IMR-90 (cell line): Measurements from ENCODE around the gene PHLDA2.

Experiments
- MAFK ChIP-seq: IDR thresholded peaks from 2 replicates; pipeline ENCODE4 v1.6.1; 2012; ENCODE audit warnings: low read depth, low read length, improper control_type of control experiment
- MXI1 ChIP-seq: IDR thresholded peaks from 2 replicates; pipeline ENCODE4 v1.6.1; 2012; ENCODE audit warnings: low read depth, mild to moderate bottlenecking, low read length, moderate library complexity, borderline replicate concordance
- TF ChIP-seq, protein P1 (sequence below): conservative IDR thresholded peaks from 2 replicates; pipeline ENCODE4 v1.5.1; 2012; ENCODE audit warnings: mild to moderate bottlenecking, low read depth, low read length, improper control_type of control experiment

DNA sequence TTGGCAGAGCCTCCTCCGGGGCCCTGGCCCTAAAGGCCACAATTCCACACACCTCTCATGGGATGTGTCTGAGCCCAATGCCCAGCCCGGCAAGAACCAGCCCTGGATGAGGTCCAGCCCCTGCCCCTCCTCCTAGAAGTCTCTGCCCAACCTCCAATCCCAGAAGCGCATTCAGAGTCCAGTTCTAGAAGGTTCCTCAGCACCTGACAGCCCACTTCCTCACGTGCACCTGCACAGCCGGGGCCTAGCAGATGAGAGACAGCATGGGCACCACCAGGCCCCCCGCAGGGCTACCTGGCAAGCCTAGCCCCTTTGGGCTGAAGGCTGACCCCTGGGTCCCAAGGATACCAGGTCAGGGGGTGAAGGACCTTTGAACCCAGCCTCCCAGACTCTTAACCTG is 32.2 kb downstream of the PHLDA2 start:
- TF ChIP-seq, protein P1, sequence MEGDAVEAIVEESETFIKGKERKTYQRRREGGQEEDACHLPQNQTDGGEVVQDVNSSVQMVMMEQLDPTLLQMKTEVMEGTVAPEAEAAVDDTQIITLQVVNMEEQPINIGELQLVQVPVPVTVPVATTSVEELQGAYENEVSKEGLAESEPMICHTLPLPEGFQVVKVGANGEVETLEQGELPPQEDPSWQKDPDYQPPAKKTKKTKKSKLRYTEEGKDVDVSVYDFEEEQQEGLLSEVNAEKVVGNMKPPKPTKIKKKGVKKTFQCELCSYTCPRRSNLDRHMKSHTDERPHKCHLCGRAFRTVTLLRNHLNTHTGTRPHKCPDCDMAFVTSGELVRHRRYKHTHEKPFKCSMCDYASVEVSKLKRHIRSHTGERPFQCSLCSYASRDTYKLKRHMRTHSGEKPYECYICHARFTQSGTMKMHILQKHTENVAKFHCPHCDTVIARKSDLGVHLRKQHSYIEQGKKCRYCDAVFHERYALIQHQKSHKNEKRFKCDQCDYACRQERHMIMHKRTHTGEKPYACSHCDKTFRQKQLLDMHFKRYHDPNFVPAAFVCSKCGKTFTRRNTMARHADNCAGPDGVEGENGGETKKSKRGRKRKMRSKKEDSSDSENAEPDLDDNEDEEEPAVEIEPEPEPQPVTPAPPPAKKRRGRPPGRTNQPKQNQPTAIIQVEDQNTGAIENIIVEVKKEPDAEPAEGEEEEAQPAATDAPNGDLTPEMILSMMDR, result no peak
- no peak for TF ChIP-seq MAFK
- TF ChIP-seq MXI1, result no peak
